KG1 (cell line): Measurements from ENCODE around the gene PNPLA2.
A peak's percentile ranks its signal among the peaks of the same experiment; 100 is the strongest.

Experiments
- DNase-seq: peaks from one replicate; lab custom pipeline; 2025; lab: John Stamatoyannopoulos, UW

Gene PNPLA2

DNA sequence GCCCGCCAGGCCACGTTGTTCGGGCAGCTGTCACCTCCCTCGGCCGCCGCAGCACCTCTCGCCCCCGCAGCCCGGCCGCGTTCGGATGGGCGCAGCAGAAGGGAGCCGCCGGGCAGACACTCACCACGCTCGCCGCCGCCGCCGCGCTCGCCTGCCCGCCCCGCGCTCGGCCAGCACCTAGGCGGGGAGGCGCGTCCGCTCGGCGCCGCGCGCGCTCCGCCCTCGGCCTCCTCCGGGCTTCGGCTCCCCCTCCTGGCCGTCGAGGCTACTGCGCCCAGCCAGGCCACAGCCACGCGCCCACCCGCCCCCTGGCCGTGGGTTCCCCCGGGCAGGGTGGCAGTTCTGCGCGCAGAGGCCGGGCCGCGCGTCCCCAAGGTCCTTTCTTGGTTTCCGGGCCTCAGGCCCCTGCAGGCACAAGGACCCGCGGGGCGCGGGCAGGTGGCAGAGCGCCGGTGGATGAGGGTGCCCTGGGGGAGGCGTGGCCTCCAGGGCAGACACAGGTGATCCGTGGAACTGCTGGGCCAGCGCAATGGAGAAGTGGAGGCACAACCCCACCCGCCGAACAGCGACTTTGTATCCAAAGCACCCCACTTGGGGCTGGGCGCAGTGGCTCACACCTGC lies 20.5 kb upstream of the PNPLA2 start, which contains the start of gene SLC25A22:
SLC25A22 (minus strand) TSS at position 189 of the 621 bp plus-strand sequence. CDS start 3,275 bp downstream, outside the sequence.
- peak; percentile 73 for DNase-seq

GRCh38 chr11:799641-800316 lies 18.9 kb upstream of the PNPLA2 start:
- no peak for DNase-seq

DNA sequence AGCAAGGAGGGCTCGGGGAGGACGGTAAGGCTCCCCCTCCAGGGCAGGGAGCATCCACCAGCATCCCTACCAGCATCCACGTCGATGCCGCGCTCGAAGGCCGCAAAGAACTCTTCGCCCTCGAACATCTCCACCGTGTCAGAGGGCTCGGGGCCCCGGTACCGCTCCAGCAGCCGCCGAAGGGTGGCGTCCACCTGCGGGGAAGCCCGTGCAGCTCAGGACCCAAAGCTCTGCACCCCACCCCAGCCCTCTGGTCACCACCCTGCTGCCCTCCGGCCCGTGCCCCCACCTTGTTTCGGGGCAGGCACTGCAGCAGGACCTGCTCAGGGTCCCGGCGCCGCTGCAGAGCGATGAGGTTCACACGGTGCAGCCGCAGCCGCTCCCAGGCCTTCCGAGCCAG lies 18.2 kb upstream of the PNPLA2 start:
- no peak for DNase-seq

DNA sequence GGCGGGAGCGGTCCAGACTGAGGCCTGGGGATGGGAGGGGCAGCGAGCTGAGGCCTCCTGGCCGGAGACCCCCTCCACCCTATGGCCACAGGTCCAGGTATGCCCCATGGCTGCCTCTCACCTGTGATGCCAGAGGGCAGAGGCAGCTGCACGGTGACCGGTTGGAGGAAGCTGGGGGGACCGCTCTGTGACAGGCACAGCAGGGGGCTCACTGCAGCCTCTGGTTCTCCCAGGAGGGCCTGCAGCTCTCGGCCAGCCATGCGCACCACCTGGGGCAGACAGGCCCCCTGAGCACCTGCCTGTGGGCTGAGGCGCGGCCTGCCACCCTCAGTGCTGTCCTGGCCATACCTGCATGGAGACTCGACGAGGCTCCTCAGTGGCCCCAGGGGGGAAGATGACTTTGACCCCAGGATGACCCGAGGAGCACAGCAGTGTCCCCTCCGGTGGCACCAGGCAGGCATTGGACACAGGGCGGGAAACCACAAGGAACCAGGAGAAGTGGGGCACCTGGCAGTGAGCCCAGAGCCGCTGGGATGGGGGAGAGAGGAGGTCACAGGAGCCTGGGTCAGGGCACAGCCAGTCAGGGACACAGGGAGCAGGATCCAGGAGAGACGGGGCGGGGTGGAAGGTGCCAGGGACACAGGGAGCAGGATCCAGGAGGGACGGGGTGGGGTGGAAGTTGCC lies 17.5 kb upstream of the PNPLA2 start:
- DNase-seq: no peak

- DNase-seq: no peak
Observed at GRCh38 chr11:802018-802617, 16.6 kb upstream of the PNPLA2 start.

- no peak for DNase-seq
Observed at GRCh38 chr11:802693-803466, 15.8 kb upstream of the PNPLA2 start.

DNA sequence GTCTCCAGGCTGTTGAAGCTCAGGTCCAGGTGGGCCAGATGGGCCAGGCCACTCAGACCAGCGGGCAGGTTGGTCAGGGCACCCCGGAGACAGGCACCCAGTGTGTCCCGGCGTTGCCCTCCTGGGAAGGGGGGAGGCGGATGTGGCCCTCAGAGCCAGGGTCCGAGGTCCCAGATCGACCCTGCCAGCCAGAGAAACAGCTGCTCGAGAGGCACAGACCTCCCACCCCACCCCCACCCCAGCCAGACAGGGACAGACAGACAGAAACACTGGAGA lies 15.3 kb upstream of the PNPLA2 start:
- no peak for DNase-seq

DNA sequence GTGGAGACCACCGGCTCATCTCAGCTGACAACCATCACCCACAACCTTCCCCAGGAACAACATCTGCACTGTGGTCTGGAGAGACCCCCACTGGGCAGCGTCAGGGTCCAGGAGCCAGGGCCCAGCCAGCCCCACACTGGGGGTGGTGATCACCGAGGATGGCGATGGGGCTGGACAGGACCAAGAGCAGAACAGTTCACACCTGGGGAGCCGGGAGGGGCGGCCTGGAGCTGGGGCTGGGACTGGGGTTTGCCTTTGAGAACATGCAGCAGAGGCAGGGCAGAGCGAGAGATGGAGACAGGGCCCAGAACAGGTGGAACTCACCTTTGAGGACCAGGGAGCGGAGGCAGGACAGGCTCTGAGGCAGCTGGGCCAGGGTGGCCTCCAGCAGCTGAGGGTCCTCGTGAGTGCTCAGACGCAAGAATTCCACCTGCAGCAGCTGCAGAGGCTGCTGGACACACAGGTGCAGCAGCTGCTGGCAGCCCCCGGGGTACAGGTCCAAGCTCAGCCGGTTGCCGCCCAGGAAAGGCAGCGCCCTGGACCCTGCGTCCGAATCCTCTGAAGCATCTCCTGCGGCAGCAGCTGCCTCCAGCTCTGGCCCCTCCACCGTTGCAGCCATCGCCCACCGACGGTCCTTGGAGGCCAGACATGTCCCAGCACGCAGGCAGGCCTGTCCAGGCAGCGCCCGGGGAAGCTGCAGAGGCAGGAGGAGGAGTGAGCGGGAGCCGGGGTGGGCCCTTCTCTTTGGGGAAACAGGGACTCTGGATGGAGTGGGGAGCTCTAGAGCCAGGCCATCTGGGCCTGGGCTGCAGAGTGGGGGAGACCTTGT lies 14.7 kb upstream of the PNPLA2 start:
- no peak for DNase-seq

GRCh38 chr11:804599-804964 lies 14.1 kb upstream of the PNPLA2 start:
- DNase-seq: no peak

- DNase-seq: no peak
Observed at GRCh38 chr11:808427-809286, 10.1 kb upstream of the PNPLA2 start.

- DNase-seq: peak; percentile 99
Observed at GRCh38 chr11:809287-810039, 9.3 kb upstream of the PNPLA2 start, which contains the start of gene RPLP2. RPLP2 (plus strand) TSS chr11:809967; CDS start chr11:810235, 268 bp downstream.

DNA sequence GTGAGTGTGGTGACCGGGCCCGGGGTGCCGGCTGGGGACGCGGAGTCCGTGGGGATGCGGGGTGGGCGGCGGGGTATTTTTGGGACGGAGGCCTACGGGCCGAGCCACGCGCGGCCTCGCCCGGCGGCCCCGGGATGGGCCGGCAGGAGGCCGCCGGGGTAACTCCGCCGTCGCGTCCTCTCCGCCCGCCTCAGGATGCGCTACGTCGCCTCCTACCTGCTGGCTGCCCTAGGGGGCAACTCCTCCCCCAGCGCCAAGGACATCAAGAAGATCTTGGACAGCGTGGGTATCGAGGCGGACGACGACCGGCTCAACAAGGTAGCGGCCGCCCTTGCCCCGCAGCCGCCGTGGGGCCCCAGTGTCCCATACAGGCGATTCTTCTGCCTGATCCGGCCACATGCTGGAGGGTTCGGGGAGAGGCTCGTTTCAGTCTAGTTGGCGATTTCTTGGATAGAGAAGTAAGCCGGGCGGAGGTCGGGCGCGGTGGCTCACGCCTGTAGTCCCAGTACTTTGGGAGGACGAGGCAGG lies 8.6 kb upstream of the PNPLA2 start:
- DNase-seq: no peak

- no peak for DNase-seq
Observed at GRCh38 chr11:811446-812245, 7.1 kb upstream of the PNPLA2 start.

GRCh38 chr11:812390-812789 lies 6.3 kb upstream of the PNPLA2 start:
- no peak for DNase-seq

DNA sequence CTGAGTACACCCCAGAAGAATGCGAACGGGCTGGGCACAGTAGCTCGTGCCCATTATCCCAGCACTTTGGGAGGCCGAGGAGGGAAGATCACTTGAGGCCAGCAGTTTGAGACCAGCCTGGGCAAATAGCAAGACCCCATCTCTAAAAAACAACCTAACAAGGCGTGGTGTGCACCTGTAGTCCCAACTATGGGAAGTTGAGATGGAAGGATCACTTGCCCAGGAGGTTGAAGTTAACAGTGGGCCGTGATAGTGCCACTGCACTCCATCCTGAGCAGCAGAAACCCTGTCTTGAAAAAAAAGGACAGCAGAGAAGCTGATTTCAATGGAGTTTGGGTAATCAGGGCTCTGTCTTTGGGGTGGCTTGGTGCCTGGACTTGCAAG lies 5.7 kb upstream of the PNPLA2 start:
- no peak for DNase-seq

DNA sequence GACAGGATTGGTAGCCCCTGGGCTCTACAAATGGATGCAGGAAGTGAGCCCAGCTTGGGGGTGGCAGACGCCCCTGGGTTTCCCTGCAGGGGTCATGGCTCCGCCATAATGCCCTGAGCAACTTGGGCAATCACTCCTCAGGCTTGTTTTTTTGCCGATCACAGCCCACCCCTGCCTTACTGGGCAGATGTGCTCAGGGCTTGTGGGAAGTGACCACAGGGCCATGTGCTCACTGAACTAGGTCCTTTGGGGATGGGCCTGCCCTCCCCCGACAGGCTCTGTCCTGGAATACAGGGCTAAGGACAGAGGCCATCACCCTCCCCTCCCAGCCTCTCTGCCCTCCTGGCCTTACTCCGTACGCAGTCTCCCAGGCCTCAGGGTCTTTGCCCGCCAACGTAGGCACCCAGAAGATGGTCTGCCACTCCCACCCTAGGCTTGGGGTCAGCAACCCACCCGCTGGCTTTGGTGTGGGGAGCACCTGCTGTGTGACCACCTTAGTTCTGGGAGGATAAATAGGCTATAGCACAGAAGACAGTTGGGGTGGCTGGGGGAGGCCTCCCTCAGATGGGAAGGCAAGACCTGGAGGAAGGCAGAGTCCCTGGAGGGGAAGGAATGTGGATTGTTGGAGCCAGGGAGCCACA lies 5.1 kb upstream of the PNPLA2 start:
- DNase-seq: no peak

- no peak for DNase-seq
Observed at GRCh38 chr11:815675-816432, 2.9 kb upstream of the PNPLA2 start.
